WI38 (cell line): ENCODE data around the gene SPATS2L.
A peak's percentile ranks its signal among the peaks of the same experiment; 100 is the strongest.

Experiments
- H3K4me3 ChIP-seq: 2 replicates; pipeline ENCODE4 v1.5.1; 2011; ENCODE audit warnings: low read depth, mild to moderate bottlenecking, control low read depth, low read length
- TF ChIP-seq, protein P1 (sequence below): IDR thresholded peaks from 2 replicates; pipeline ENCODE4 v1.5.1; 2012; ENCODE audit warnings: low read depth, mild to moderate bottlenecking, control low read depth, low read length

The SPATS2L gene

DNA sequence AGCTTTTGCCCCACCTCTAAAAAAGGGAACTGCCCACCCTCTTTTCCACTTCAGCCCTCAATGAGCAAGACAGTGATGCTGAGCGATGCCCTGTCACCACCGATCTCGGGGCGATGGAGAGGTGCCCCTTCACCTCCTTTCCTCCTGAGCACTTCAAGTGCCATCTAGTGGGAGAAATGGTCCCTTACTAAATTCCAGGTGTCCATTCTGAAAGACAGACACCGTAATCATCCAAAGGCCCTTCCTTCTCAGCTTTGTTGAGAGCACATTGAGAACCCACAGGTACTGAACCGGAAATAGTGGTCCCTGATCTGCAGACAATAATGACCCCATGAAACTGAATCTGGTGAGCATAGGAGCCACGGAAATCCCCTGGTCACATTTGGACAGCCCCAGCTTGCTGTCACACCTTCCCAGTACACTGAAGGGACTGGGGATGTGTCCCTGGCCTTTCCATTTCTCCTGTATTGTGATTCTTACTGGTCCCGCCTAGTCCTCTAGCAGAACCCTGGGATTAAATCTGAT lies 164.9 kb downstream of the SPATS2L start:
- TF ChIP-seq, protein P1, sequence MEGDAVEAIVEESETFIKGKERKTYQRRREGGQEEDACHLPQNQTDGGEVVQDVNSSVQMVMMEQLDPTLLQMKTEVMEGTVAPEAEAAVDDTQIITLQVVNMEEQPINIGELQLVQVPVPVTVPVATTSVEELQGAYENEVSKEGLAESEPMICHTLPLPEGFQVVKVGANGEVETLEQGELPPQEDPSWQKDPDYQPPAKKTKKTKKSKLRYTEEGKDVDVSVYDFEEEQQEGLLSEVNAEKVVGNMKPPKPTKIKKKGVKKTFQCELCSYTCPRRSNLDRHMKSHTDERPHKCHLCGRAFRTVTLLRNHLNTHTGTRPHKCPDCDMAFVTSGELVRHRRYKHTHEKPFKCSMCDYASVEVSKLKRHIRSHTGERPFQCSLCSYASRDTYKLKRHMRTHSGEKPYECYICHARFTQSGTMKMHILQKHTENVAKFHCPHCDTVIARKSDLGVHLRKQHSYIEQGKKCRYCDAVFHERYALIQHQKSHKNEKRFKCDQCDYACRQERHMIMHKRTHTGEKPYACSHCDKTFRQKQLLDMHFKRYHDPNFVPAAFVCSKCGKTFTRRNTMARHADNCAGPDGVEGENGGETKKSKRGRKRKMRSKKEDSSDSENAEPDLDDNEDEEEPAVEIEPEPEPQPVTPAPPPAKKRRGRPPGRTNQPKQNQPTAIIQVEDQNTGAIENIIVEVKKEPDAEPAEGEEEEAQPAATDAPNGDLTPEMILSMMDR = peak; percentile 26; the same call in 1 of the 2 replicates
- H3K4me3 ChIP-seq = no peak overlapping the region

DNA sequence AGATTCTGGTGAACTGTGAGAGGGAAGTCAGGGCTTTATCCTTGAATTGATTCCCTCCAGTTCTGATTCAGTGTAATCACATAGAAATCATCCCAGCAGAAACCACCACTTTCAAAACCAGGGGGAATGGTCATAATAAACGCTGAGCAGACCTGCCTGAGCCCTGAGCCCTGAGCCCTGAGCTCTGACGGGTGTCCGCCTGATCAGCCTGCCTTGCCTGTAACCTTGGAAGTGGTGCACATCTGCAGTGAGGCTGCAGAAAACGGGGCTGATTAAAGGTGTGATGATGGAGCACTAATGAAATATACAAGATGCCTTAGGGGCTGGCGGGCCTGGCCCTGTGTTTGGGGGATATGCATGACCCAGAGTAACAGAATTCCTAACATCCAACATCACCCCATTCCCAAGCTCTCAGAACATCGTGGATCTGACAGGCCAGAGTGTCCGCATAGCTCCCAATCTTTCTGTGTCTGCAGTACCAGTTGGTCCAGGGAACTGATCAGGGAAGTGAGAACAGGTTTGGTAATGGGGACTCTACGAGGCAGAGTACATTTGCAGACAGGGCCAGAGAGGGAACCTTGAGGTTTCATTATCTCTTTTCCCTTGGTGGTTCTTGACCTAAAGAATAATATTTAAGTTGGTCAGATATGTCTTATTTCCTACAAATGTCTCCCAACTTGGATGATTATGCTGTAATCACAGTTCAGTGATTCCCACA lies 165.6 kb downstream of the SPATS2L start:
- H3K4me3 ChIP-seq = no peak overlapping the region
- TF ChIP-seq, protein P1 = no peak

DNA sequence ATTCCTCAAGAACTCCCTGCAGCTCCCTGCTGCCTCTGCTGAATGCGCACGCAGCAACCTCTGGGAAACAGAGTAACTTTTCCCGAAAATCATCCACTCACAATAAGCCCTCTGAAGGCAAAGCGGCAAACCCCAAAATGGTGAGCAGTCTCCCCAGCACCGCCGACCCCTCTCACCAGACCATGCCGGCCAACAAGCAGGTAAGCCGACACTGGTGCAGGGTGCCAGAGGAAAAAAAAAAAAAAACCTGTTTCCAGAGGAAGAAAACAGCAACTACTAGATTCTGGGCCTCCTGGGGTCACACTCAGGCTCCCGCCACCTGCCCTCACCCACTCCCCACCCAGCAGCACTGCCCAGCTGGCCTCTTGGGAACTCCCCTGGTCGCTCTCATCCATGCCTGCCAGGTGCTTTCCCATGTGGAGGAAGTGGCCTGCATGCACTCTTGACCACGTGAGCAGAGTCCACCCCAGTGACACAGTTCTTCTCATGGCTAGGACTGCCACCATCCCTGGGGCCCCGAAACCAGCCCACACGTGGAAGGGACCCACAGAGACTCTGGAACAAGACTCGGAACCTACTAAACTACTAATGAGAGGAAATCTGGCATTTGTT lies 166.5 kb downstream of the SPATS2L start:
- TF ChIP-seq, protein P1 = no peak
- H3K4me3 ChIP-seq = no peak overlapping the region

DNA sequence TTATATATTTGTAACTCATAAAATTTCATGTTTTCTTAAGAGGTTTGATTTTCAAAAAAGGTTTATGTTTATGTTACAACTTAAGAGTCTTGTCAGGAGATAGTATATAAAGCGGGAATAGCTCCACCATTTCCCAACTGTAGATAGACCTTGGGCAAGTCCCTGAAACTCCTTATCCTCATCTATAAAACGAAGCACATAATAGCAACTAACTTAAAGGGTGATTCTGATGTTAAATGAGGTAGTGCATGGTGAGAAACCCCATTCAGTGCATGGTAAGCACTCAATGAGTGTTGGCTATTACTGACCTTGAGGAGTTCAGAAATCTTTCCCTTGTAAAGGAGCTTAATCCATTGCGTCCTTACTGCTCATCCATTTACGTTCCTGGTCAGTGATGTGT lies 169.3 kb downstream of the SPATS2L start:
- TF ChIP-seq, protein P1 = no peak
- H3K4me3 ChIP-seq = no peak overlapping the region

DNA sequence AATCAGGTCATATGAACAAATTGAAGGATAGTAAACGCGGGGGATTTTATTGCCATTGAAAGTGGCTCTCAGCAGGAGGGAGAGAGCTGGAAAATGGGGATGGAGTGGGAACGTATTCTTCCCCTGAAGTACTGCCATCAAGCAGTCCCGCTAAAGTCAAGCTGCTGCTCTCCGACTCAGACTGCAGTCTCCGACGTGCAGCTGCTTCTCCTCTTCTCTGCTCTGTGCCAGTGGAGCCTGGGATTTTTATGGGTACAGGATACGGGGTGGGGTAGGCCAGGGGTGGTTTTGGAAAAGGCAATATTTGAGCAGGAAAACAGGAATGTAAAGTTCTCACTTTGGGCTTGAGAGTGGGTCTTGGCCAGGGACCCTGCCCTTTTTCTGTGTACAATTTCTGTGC lies 170.3 kb downstream of the SPATS2L start:
- TF ChIP-seq, protein P1 = no peak
- H3K4me3 ChIP-seq = no peak overlapping the region

DNA sequence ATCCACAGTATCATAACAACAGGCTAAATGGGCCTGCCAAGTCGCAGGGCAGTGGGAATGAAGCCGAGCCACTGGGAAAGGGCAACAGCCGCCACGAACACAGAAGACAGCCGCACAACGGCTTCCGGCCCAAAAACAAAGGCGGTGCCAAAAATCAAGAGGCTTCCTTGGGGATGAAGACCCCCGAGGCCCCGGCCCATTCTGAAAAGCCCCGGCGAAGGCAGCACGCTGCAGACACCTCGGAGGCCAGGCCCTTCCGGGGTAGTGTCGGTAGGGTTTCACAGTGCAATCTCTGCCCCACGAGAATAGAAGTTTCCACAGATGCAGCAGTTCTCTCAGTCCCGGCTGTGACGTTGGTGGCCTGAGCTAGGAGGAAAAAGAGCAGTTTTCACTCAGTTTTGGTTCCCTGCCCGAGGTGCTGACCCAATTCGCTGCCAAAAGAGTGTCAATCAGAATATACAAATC lies 171.2 kb downstream of the SPATS2L start:
- TF ChIP-seq, protein P1 = no peak
- no peak overlapping the region for H3K4me3 ChIP-seq

DNA sequence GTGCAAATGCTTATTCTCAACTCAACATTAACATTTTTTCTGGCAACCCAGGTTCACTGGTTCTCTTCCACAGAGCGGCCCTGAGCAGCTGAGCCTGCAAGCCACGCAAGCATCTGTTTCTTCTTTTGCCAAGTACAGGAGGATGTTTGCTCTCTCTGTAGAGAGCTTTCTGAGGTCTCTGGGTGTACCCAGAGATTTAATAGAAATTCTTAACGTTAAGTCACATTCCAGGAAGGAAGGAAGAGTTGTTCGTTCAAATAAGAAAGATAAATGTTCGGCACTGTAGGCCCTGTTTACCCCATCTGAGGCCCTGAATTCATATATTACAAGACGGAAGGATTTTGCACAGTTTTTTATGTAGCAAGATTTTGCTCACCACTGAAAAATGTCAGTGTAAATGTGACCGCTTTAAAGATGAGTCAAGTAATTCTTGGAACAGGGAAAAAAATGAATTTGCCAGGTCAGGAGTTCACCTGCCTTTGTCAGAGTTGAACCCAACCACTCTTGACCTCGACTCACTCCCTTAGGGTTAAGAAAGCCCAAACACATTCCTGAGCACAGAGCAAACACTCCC lies 173.3 kb downstream of the SPATS2L start:
- H3K4me3 ChIP-seq = no peak overlapping the region
- TF ChIP-seq, protein P1 = no peak
